Stimulated activated CD8-positive, alpha-beta memory T cell treated with anti-CD3 and anti-CD28 coated beads, Interleukin-7, amount 100 ng/mL, for 24 hours (primary cell): ENCODE data around the gene TNPO3.
"Not testable (repeated sequence)": the region's sequence is repeated elsewhere in the genome, so short reads cannot be mapped to it uniquely, and the experiment has no call there.

Experiments used
- DNase-seq: peaks from one replicate; pipeline ENCODE4 v3.0.0-alpha.2; 2020; ENCODE audit warnings: low read depth

The TNPO3 gene

GRCh38 chr7:129069021-129069420 is 14.1 kb upstream of the TNPO3 start:
- no peak for DNase-seq

- no peak for DNase-seq
These were observed 13.1 kb upstream of the TNPO3 start for GRCh38 chr7:129067943-129068548.

GRCh38 chr7:129067132-129067561 is 12.2 kb upstream of the TNPO3 start:
- not testable (repeated sequence) for DNase-seq

DNA sequence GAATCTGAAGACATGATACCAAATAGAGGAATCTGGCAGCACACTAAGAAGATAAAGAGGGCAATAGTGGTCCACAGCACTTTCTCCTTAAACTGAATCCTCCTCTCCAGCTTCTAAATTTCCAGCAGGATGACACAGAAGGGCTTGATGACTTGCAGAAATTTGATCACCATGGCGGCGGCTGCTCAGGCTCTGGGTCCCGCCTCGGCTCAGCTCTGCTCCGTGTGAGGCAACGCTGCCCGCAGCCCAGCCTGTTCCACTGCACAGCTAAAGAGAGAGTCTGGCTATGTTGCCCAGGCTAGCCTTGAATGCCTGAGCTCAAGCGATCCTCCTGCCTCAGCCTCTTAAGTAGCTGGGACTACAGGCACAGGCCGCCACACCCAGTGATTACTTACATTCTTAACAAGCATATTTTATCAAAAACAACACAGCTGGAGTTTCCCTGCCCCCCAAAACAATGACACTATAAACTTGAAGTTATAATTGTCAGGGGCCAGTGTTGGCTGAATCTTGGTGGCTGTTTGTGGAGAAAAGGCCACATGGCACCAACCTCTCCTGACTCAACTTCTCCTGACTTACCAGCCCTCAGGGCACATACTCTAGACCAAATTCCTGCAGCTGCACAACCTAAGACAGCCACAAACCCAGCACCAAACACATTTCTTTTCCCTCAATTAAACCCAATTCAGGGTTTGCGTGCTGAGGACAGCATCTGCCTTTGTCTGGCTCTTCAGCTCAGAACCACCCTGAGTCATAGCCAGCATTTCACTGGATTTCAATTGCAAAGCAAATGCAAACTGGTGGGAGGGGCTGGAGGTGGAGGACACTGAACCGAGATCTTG is 11.6 kb upstream of the TNPO3 start:
- no peak for DNase-seq

DNA sequence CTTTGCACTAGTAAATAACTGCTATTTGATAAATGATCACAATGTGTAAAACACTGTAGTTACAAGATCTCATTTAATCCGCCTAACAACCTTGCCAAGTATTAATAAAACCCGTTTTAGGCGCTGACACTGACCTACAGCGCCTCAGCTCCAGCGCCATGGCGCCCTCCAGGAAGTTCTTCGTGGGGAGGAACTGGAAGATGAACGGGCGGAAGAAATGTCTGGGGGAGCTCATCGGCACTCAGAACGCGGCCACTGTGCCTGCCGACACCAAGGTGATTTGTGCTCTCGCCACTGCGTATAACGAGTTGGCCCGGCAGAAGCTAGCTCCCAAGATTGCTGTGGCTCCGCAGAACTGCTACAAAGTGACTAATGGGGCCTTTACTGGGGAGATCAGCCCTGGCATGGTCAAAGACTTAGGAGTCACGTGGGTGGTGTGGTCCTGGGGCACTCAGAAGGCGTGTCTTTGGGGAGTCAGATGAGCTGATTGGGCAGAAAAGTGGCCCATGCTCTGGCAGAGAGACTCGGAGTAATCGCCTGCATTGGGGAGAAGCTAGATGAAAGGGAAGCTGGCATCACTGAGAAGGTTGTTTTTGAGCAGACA is 1.1 kb upstream of the TNPO3 start:
- DNase-seq, result no peak

DNA sequence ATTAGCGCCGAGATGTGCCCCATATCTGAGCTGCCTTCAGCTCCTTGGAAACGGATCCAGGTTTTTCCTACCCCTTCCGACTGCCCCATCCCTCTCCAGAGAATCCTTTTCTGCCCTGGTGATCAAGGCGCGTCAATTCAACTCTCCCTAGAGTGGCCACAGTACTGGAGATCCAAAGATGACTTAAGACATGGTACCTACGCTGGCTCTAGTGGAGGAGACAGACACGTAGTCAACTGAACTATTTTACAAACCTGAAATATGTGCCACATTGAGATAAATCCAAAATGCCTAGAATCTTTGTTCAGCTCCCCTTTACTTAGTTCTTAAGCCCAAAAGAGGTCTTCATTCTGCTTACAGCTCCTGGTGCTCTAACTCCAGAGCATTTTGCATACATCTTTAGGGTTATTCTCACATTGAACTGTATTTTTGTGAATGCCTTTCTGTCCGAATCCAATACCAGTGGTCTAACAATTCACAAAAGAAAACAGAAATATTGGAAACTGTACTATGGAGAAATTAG is 444 bp upstream of the TNPO3 start:
- no peak for DNase-seq

DNA sequence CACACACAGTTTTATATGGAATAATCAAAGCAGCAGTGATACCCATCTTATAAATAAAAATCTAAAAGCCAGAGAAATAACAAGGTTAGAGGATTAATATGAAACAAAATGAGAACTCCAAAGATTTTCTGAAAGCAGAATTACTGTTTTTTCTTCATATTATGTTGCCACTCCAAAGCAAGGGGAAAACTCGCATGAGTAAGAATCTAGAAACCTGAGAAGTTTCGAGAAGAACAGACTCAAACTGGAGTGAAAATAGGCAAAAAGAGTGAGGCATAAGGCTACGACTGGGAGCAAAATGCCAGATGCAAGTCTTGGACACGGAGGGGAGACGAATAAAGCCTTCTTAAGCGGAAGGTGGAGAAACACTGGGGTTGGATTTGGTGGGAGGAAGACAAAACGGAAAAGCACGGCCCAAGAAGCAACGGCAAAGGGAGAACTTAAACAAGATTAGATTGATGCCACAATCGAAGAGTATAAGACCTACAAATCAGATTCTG is 923 bp downstream of the TNPO3 start:
- no peak for DNase-seq

DNA sequence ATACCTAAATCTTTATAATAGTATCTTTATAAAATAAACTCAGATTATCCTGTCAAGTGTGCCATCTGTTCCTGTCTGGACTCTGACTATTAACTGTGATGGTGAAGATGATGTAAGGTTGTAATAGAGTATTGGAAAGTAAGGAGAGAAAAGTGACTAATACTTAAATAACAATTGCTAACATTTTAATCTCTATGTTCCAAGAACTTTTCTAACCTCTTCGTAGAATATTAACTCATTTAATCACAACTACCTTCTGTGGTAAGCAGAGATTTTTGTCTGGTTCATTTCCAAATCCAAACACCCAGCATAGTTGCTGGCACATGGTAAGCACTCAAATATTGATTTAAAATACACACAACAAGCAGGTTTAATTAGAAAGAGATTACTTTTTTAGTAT is 2.5 kb downstream of the TNPO3 start:
- no peak for DNase-seq

DNA sequence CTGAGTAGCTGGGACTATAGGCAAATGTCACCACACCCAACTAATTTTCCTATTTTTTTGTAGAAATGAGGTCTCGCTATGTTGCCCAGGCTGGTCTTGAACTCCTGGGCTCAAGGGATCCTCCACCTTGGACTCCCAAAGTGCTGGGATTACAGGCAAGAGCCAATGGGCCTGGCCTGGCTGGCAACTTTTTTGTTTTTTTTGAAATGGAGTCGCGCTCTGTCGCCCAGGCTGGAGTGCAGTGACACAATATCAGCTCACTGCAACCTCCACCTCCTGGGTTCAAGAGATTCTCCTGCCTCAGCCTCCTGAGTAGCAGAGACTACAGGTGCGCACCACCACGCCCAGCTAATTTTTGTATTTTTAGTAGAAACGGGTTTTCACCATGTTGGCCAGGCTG is 3.5 kb downstream of the TNPO3 start:
- DNase-seq, result not testable (repeated sequence)

DNA sequence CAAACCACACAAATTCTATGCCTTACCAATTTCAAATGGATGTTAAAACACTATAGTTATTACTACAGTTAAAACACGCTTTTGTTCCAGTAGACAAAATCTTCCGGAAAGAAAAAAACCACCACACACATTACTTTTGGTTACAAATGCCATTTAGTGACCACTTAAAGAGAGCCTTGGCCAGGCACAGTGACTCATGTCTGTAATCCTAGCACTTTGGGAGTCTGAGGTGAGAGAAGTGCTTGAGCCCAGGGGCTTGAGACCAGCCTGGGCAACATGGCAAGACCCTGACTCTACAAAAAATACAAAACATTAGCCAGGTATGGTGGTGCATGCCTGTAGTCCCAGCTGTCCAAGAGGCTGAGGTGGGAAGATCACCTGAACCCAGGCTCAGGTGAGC is 7.2 kb downstream of the TNPO3 start:
- no peak for DNase-seq

- no peak for DNase-seq
These were observed 9.2 kb downstream of the TNPO3 start for GRCh38 chr7:129045682-129046081.

DNA sequence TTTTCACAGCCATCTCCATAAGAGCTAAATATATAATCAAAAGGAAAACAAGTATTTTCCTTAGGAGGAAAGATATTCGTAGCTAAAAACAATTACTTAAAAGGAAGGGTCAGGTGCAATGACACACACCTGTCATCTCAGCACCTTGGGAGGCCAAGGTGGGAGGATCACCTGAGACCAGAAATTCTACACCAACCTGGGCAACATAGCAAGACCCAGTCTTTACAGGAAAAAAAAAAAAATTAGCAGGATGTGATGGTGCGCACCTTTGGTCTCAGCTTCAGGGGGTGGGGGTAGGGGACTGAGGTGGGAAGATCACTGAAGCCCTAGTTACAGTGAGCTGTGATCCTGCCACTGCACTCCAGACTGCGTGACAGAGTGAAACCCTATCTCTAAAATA is 11.9 kb downstream of the TNPO3 start:
- no peak for DNase-seq

- DNase-seq, result no peak
These were observed 13.5 kb downstream of the TNPO3 start for GRCh38 chr7:129041142-129042085.

DNA sequence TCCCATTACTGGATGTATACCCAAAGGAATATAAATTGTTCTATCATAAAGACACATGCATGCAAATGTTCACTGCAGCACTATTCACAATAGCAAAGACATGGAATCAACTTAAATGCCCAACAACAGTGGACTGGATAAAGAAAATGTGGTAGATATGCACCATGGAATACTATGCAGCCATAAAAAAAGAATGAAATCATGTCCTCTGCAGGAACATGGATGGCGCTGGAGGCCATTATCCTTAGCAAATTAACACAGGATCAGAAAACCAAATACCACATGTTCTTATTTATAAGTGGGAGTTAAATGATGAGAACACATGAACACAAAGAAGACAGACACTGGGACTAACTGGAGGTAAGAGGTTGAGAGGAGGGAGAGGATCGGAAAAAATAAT is 16.4 kb downstream of the TNPO3 start:
- DNase-seq, result not testable (repeated sequence)

GRCh38 chr7:129037585-129037984 is 17.3 kb downstream of the TNPO3 start:
- no peak for DNase-seq

DNA sequence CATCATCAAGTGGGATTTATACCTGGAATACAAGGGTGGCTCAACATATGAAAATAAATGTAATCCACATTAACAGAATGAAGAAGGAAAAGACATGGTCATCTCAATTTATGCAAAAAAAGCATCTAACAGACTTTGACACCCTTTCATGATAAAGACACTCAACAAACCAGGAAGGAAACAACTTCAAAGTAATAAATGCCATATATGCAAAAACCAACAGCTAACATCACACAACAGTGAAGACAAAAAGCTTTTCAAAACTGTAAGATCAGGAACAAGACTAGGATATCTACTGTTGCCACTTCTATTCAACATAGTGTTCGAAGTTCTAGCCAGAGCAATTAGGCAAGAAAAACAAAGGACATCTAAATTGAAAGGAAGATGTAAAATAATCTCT is 22.9 kb downstream of the TNPO3 start:
- DNase-seq, result no peak

- no peak for DNase-seq
These were observed 24.5 kb downstream of the TNPO3 start for GRCh38 chr7:129030440-129030839.

DNA sequence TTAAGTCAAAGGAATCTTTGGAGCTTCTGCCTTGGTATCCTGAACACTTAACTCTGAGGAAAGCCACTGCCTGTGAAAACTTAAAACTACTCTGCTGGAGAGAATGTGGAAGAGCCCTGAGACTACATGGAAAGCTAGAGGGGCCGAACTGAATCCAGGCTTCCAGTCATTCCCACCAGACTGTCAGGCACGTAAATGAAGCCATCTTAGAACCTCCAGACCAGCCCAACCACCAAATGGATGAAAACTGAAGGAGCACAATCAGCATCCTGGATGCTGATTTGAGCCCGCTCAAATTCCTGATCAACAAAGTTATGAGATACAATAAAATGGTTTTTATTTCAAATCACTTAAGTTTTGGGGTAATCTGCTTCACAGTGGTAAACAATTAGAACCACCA is 30.8 kb downstream of the TNPO3 start:
- no peak for DNase-seq

DNA sequence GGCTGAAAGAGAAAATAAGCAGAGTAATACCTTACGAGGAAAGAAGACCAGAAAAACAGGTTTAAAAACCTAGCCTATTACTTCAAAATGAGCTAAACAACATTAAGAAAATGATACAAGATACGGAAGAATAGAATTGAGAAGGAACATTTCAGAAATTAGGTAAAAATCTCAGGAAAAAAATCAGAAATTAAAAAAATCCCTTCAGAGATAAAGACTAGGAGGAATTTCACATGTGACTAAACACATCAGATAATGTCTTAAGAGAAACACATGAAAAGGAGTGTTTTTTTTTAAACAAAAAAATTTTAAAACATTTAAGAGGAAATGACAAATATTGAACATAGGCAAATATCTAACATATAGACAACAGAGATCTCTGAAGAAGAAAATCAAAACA is 33.3 kb downstream of the TNPO3 start:
- DNase-seq, result no peak

GRCh38 chr7:129017933-129018538 is 36.9 kb downstream of the TNPO3 start:
- DNase-seq, result no peak

DNA sequence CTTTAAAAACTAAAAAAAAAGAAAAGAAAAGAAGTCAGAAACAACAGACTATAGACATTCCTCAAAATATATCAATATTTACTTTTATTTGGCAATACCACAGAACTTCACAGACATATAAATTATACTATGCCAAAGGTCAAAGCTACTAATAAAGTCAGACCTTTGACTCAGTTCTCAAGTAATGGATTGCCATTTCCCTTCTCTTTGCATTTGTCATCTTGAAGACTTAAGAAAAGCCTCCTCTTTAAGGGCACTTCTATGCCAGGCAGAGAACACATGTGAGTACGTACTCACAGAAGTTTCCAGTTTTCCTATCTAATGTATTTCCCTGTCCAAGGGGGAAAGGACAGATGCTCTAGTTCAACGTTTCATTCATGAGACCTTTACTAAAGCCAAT is 37.6 kb downstream of the TNPO3 start:
- no peak for DNase-seq
